Heart right ventricle (tissue), 16 donors: Measurements from ENCODE around the gene PLEKHA8. TPM values are rescaled to one million over a fixed set of nuclear protein-coding genes. Genes with fewer than 3 reads are reported as not detected.

Source experiments
- ATAC-seq, 8 donors: fragments of 200-7000 bp; cut with Tn5 transposase; one replicate each; pipeline ENCODE4 v1.9.1; 2020; ENCODE audit warnings: mild to moderate bottlenecking in 8 of 8, moderate library complexity in 8 of 8, moderate number of reproducible peaks in 1 of 8
- DNase-seq, 2 donors: peaks; one replicate each; pipeline ENCODE4 v3.0.0-alpha.2; 2020
- H3K27ac ChIP-seq, 10 donors: fragments of 200-600 bp; sonication (generic) in 2 of 10; one replicate each; pipeline versions ENCODE4 v1.5.0 to v1.8.0; 2020 to 2022; ENCODE audit warnings: mild to moderate bottlenecking in 3 of 10
- H3K27me3 ChIP-seq, 7 donors: fragments of 200-600 bp; one replicate each; pipeline ENCODE4 v1.8.0; 2021 to 2022; ENCODE audit warnings: mild to moderate bottlenecking in 2 of 7
- H3K36me3 ChIP-seq, 9 donors: fragments of 200-600 bp; sonication (generic) in 1 of 9; one replicate each; pipeline versions ENCODE4 v1.5.0 to v1.8.0; 2020 to 2022; ENCODE audit warnings: mild to moderate bottlenecking in 2 of 9
- H3K4me1 ChIP-seq, 9 donors: fragments of 200-600 bp; sonication (generic) in 1 of 9; one replicate each; pipeline versions ENCODE4 v1.5.0 to v1.8.0; 2020 to 2022; ENCODE audit warnings: mild to moderate bottlenecking in 4 of 9
- H3K4me3 ChIP-seq, 10 donors: fragments of 200-600 bp; sonication (generic) in 2 of 10; one replicate each; pipeline versions ENCODE4 v1.5.0 to v1.8.0; 2020 to 2022; ENCODE audit warnings: mild to moderate bottlenecking in 7 of 10, moderate library complexity in 2 of 10
- H3K9me3 ChIP-seq, 11 donors: fragments of 200-600 bp in 10 of 11; sonication (generic) in 2 of 11; one replicate each; pipeline versions ENCODE4 v1.5.0 to v1.8.0; 2013 to 2022; ENCODE audit warnings: mild to moderate bottlenecking in 2 of 11, control low read depth in 1 of 11, moderate library complexity in 1 of 11
- WGBS, 2 donors: extraction: QIAGEN DNeasy Blood & Tissue Kit; methylation state at CpG; one replicate each; pipeline ENCODE4 v1.1.7; 2013; ENCODE audit warnings: inconsistent platforms in 1 of 2; 5-methylcytosine and 5-hydroxymethylcytosine counted together
- intact Hi-C, 10 donors: fragments of 100-400 bp; cut with DNase I; formaldehyde crosslinking; loops; one replicate each; pipeline versions ENCODE4 v1.11.1 to v1.14.2; 2022
- polyA plus RNA-seq, 2 donors: library from polyadenylated mRNA; stranded (reverse); fragments of 200-250 nt; gene quantifications; one replicate each; pipeline ENCODE4 v1.2.3, GENCODE V29; 2013
- total RNA-seq, 10 donors: library from RNA; stranded (reverse); fragmentation: NEBNext Ultra II Directional in 3 of 10; extraction: Animal tissue kit (Norgen Biotek cat#: 25700) in 3 of 10; gene quantifications; one replicate each; pipeline versions ENCODE4 v1.2.1 to v1.2.4, GENCODE V29; 2021 to 2023
- TF ChIP-seq, protein P1 (sequence below), 9 donors: fragments of 200-600 bp; sonication (generic) in 2 of 9; IDR thresholded peaks; one replicate each; pipeline versions ENCODE4 v1.5.0 to v1.8.0; 2021 to 2022; ENCODE audit warnings: antibody characterized with exemption in 9 of 9, mild to moderate bottlenecking in 5 of 9, moderate library complexity in 1 of 9
- donor health status: Arrhythmogenic right ventricular cardiomyopathy.
- donor health status: ischemic (EF 13 %, LVEDD 7.1; RV severe dilation, severe dysfunction).
- donor health status: healthy with polysubstance abuse.
- donor health status: DM: no; HTN: yes; CAD: no.
- donor health status: DM: no; HTN: no; CAD: no.
- donor health status: ischemic (EF 25% LVEDD 6.9; RV normal size, moderate dysfunction).
- donor health status: ischemic (EF 25% LVEDD 5.7; RV mildly dilated, moderate dysfunction).
- donor health status: healthy.
- donor health status: DM: yes; HTN: yes; CAD: no.
- donor health status: Ischemic cardiomyopathy.
- donor health status: ischemic (EF 35%, LVEDD 5.7; RV mildly dilated, moderate dysfunction).
- donor health status: nonischemic (EF 11% LVEDD 7.7; RV severe dilation, severe dysfunction).
- donor health status: DM: yes; HTN: yes; CAD: no.
- donor health status: PGD.
- donor health status: ischemic (EF 29% LVEDD 5.4; RV normal size, mild dysfunction).
- donor health status: nonischemic (EF 23%, LVEDD 6.1; RV moderate dilation, normal function).

PLEKHA8 gene
- total and polyA plus RNA-seq, 12 donors = 1.8 to 6.0 (median 4.0) TPM

DNA sequence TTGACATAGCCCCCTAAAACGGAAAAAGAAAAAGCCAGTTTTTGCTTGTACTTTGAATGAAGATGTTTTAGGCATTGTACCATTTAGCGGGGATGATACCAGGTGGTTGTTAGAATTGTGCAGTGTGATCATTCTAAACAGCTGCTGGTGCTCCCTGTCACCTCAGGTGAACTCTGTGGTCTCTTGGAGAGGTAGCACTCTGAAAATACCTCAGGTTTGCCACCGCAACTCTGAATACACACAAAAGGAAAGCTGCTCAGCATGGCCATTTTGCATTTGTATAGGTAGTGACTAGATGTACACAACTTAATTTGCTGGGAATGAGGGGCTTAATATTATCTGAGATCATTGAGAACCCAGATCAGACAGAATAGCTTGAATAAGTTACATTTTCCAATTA lies 52.6 kb downstream of the PLEKHA8 start:
- 96 to 99% methylated on average over 3 of the region's 3 CpGs for WGBS, 2 donors
- ATAC-seq = no peak
- Histone ChIP-seq H3K27me3 (no peaks in the 10 kb centered on the region), H3K36me3 (peaks cover 0 to 39% (median 0%) of the 10 kb centered on the region in 9 donors), H3K4me1 (no peaks in the 10 kb centered on the region), H3K9me3 (no peaks in the 10 kb centered on the region), H3K27ac (no peak overlapping the region), H3K4me3 (no peak overlapping the region)
- DNase-seq = no peak
- TF ChIP-seq, protein P1, sequence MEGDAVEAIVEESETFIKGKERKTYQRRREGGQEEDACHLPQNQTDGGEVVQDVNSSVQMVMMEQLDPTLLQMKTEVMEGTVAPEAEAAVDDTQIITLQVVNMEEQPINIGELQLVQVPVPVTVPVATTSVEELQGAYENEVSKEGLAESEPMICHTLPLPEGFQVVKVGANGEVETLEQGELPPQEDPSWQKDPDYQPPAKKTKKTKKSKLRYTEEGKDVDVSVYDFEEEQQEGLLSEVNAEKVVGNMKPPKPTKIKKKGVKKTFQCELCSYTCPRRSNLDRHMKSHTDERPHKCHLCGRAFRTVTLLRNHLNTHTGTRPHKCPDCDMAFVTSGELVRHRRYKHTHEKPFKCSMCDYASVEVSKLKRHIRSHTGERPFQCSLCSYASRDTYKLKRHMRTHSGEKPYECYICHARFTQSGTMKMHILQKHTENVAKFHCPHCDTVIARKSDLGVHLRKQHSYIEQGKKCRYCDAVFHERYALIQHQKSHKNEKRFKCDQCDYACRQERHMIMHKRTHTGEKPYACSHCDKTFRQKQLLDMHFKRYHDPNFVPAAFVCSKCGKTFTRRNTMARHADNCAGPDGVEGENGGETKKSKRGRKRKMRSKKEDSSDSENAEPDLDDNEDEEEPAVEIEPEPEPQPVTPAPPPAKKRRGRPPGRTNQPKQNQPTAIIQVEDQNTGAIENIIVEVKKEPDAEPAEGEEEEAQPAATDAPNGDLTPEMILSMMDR (IDR thresholded peaks at IDR 0.05) = no peak
- intact Hi-C loops = no loop called here

DNA sequence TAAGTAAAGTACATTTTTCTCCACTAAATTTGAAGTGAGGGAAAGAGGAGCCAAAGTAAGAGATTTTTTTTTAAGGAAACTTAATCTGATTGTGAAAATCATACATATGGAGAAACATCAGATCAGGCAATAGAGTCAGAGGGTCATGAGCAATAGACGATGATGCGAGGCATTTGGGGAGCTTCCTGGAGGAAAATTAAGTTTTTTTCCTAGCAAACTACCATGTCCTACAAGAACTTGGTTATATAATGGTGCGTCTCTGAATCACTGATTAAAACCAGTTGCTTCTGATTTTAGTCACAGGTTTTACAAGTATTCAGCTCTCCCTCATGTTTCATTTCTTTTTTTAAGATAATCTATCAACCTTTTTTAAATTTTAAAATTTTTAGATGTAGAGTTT lies 54.5 kb downstream of the PLEKHA8 start:
- H3K4me3 ChIP-seq = no peak overlapping the region

DNA sequence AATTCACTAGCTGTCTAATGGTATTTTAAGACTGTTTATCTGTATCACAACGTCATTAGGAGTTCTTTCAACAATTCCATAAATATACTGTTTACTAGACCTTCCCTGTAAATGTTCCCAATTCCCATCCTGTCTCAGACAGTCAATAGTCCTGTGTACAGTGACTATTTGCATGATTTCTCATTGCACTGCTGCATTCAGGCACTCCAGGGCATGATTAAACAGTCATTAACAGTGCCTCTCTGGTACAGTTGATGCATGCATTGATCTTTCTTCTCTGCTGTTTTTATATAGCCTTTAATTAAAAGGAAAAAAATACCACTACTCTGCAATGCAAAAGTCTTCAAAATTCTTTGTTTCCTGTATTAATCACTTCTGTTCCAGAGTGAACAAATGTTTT lies 55.1 kb downstream of the PLEKHA8 start:
- WGBS, 2 donors = 38 to 44% methylated on average over 1 of the region's 1 CpG
- DNase-seq = no peak
- Histone ChIP-seq H3K4me3 (no peak overlapping the region), H3K36me3 (peaks cover 0 to 41% (median 0%) of the 10 kb centered on the region in 9 donors), H3K27ac (no peak overlapping the region), H3K27me3 (no peaks in the 10 kb centered on the region), H3K9me3 (no peaks in the 10 kb centered on the region), H3K4me1 (no peaks in the 10 kb centered on the region)
- TF ChIP-seq, protein P1 (IDR thresholded peaks at IDR 0.05) = no peak
- no peak for ATAC-seq
- intact Hi-C loops = no loop called here

More for the DNA sequence above, 54.5 kb downstream of the PLEKHA8 start:
- H3K9me3 ChIP-seq = no peaks in the 10 kb centered on the region
- no peak for ATAC-seq
- 92 to 96% methylated on average over 3 of the region's 3 CpGs for WGBS, 2 donors
- H3K27me3 ChIP-seq = no peaks in the 10 kb centered on the region
- H3K36me3 ChIP-seq = peaks cover 0 to 44% (median 0%) of the 10 kb centered on the region in 9 donors
- H3K27ac ChIP-seq = no peak overlapping the region
- no peaks in the 10 kb centered on the region for H3K4me1 ChIP-seq
- no peak for DNase-seq
- TF ChIP-seq, protein P1 (IDR thresholded peaks at IDR 0.05) = no peak
- intact Hi-C loops = no loop called here

DNA sequence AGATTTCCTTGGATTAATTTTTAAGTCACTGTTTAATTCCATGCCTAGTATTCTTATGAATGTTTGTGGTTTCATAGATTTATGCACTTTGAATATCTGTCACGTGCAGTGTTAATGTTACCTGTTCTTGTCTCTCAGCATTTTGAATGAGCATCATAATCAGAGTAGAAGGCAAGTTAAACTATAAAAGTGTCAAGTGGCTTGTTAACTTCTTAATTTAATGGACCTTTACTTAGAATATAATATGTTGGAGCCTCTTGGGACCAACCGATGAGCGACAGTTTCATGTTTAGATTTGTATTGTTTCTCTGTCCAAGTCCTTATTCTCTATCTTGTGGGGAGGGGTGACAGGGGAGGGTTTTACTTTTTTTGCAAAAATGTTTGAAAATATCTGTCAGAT lies 56.0 kb downstream of the PLEKHA8 start:
- 93% methylated on average over 3 of the region's 3 CpGs for WGBS, 2 donors
- no peaks in the 10 kb centered on the region for H3K9me3 ChIP-seq
- intact Hi-C loops = no loop called here
- ATAC-seq = no peak
- no peak for DNase-seq
- H3K4me1 ChIP-seq = no peaks in the 10 kb centered on the region
- TF ChIP-seq, protein P1 (IDR thresholded peaks at IDR 0.05) = no peak
- H3K4me3 ChIP-seq = no peak overlapping the region
- no peak overlapping the region for H3K27ac ChIP-seq
- H3K27me3 ChIP-seq = no peaks in the 10 kb centered on the region
- peaks cover 0 to 32% (median 0%) of the 10 kb centered on the region in 9 donors for H3K36me3 ChIP-seq
